Right lobe of liver (tissue), 4 donors: Measurements from ENCODE around the gene RNF152.

Experiments
- CTCF ChIP-seq, 4 donors: fragments of 200-600 bp in 3 of 4; fragments of 450-650 bp in 1 of 4; IDR thresholded peaks; one replicate each; pipeline versions ENCODE4 v1.5.1 to v1.8.0; 2016 to 2022; ENCODE audit warnings: antibody characterized with exemption in 4 of 4, mild to moderate bottlenecking in 2 of 4
- POLR2A ChIP-seq: fragments of 450-650 bp; IDR thresholded peaks from one replicate; pipeline ENCODE4 v1.6.1; 2017; ENCODE audit warnings: antibody characterized with exemption, mild to moderate bottlenecking
- donor health status: DM: no; HTN: no; CAD: no.
- donor health status: DM: no; HTN: no; CAD: no.
- donor health status: DM: no; HTN: yes; CAD: no.

DNA sequence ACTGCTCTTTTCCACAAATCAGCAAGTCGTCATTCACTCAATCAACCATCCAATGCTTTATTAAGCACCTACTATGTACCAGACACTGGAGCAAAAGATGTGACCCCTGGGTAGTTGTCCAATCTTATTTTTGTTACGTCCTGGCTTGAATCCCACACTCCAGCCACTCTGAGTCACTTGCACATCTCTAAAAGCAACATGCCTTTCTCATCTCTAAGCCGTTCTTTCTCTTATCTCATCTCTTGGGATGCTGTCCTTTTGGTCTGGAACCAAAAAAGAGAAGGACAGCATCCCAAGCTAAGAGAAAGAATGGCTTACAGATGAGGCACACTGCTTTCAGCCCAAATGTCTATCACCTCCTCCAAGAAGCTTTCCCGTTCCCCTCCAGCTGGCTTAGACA, 58.8 kb downstream of the RNF152 start:
- TF ChIP-seq CTCF (IDR thresholded peaks at IDR 0.05), result no peak
- TF ChIP-seq POLR2A, result no peak
